ENCODE results near the gene ISLR.

Gene ISLR

DNA sequence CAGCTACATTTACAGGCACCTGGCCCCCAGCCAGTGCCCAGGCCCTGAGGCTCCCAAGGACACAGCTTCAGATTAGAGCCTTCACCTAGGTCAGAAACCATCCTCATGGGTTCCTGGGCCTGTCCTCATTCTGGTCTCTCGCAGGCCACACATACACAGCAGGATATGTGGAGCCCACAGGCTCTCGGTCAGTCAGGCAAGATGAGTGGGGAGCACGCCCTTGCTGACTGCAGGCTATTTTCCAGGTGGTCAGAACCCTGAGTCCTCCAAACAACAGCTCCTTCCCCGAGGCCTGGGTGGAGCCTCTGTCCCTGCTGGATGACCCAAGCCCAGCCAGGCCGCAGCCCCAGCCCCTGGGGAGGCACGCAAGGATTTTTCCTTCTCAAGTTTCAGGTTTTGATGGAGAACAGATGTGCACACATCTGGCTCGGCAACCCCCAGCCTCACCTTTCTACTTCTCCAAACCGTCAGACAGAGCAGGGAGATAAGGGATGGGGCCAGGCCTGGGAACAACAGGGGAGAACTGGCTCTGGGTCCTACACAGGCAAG, 27.4 kb downstream of the ISLR start:
- no peaks in the 10 kb centered on the region for H3K27me3 ChIP-seq (replicated peaks; ENCODE audit: control insufficient read depth, insufficient read depth, low read length)
- TF ChIP-seq, protein P1, sequence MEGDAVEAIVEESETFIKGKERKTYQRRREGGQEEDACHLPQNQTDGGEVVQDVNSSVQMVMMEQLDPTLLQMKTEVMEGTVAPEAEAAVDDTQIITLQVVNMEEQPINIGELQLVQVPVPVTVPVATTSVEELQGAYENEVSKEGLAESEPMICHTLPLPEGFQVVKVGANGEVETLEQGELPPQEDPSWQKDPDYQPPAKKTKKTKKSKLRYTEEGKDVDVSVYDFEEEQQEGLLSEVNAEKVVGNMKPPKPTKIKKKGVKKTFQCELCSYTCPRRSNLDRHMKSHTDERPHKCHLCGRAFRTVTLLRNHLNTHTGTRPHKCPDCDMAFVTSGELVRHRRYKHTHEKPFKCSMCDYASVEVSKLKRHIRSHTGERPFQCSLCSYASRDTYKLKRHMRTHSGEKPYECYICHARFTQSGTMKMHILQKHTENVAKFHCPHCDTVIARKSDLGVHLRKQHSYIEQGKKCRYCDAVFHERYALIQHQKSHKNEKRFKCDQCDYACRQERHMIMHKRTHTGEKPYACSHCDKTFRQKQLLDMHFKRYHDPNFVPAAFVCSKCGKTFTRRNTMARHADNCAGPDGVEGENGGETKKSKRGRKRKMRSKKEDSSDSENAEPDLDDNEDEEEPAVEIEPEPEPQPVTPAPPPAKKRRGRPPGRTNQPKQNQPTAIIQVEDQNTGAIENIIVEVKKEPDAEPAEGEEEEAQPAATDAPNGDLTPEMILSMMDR (IDR thresholded peaks at IDR 0.05; ENCODE audit: insufficient read depth, low read length, poor library complexity, severe bottlenecking) = no peak
- DNase-seq (ENCODE audit: extremely low read depth, insufficient read length) = no peak
- no peaks in the 10 kb centered on the region; the same call in 1 of the 2 replicates for H3K36me3 ChIP-seq (ENCODE audit: control insufficient read depth, insufficient read depth, low read length)
- H3K4me3 ChIP-seq (replicated peaks; ENCODE audit: low read depth, low read length) = no peak overlapping the region

DNA sequence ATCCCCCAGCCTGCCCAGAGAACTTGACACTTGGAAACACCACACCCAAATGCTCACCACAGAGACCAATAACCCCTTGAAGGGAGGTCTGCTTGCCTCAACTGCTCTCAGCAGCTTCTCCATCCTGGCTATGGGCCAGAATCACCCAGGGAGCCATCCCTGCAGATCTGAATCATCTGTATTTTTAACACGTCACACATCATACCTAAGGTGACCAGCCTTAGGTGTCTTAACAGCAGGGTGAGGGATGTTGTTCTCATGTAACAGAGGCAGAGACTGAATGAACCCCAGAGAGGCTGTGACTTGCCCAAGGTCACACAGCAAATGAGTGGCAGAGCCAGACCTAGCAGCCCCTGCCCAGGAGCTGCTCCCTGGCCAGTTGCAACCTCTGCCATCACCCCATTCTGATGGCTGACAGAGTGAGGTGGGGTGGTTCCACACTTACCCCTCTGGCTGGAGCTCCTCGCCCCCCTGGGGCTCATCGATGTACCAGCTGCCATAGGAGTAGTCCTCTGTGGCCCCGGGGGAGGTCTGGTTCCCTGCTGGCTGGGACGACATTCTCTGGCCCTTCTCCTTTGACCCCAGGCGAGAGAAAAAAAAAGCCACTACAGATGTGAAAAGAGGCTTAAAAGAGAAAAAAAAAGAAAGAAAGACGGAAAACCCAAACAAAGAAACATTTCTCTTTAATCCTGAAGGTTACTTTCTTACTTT, 28.4 kb downstream of the ISLR start:
- Histone ChIP-seq H3K27me3 (replicated peaks; ENCODE audit: control insufficient read depth, insufficient read depth, low read length) (no peaks in the 10 kb centered on the region), H3K4me3 (replicated peaks; ENCODE audit: low read depth, low read length) (no peak overlapping the region), H3K36me3 (ENCODE audit: control insufficient read depth, insufficient read depth, low read length) (no peaks in the 10 kb centered on the region; the same call in 1 of the 2 replicates)
- TF ChIP-seq, protein P1 (IDR thresholded peaks at IDR 0.05; ENCODE audit: insufficient read depth, low read length, poor library complexity, severe bottlenecking) = no peak
- no peak for DNase-seq (ENCODE audit: extremely low read depth, insufficient read length)

DNA sequence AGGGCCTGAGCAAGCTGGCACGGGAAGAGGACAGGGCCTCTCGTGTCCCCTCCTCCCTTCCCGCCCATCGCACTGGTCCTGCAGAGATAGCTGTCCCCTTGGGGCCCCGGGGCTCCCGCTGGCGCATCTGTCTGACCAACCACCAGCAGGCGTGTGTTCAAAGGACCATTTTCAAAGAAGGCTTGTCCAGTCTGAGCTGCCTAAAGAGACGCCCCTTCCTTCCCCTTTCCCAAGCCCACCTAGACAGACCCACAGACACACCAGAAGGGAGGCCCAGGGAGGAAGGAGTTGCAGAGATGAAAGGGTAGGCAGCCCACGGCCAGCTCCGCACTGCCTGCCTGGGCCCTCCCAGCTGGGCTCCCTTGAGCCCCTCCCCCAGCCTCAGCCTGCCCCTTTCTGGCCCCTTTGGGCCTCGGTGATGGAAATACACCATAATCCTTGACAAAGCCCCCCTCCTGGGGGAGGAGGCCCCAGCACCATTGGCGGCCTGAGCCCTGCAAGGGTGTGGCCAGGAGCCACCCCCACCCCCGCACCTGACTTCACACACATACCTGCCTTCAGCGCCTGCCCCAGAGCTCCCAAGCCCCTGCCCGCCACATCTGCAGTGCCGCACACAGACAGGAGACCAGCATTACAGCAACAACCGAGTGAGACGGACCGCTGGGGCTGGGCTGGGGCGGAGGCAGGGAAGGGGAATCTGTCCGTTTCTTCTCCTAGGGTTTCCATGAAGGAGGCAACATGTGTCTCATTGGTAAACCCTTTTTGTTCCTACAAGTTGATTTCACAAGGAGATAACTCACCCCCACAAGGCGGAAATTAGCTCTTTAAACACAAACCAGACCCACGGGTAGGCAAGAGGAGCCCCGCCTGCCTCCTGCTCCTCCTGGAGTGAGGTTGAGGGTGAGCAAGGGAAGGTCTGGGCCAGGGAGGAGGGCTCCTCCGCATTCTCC, 29.2 kb downstream of the ISLR start, which contains the start of gene STRA6:
Gene STRA6, minus strand, starts transcription at position 336 of the 950 bp plus-strand sequence. CDS start 520 bp downstream, outside the sequence.
- DNase-seq (ENCODE audit: extremely low read depth, insufficient read length) = no peak
- no peaks in the 10 kb centered on the region for H3K27me3 ChIP-seq (replicated peaks; ENCODE audit: control insufficient read depth, insufficient read depth, low read length)
- no peak within 1 kb of the TSS for H3K4me3 ChIP-seq (replicated peaks; ENCODE audit: low read depth, low read length)

DNA sequence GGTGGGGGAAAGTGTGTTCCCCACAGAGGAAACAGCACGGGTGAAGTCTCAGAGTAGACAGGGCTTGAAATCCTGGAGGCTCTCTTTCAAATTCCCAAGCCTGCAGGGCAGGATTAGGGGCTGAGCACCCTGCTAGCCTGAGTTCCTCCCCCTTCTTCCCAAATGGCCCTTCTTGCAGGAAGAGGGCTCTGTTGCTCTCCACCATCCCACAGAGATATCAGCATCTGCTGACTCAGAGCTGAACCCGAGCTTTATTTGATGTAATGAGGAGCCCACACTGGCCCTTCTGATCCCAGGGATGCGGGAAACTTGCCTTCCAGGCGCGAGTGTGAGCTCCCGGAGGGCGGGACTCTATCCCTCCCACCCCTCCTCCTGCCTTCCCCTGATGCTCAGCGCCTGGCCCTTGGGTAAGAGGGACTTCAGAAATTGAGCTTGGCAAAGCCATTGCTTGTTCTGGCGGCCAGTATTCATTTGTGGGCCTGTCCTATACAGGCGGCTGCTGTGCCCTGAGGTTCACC, 30.5 kb downstream of the ISLR start:
- no peak overlapping the region for H3K4me3 ChIP-seq (replicated peaks; ENCODE audit: low read depth, low read length)
- H3K36me3 ChIP-seq (ENCODE audit: control insufficient read depth, insufficient read depth, low read length) = no peaks in the 10 kb centered on the region
- H3K27me3 ChIP-seq (replicated peaks; ENCODE audit: control insufficient read depth, insufficient read depth, low read length) = no peaks in the 10 kb centered on the region
- TF ChIP-seq, protein P1 (IDR thresholded peaks at IDR 0.05; ENCODE audit: insufficient read depth, low read length, poor library complexity, severe bottlenecking) = no peak
- DNase-seq (ENCODE audit: extremely low read depth, insufficient read length) = no peak

More for the DNA sequence above, 29.2 kb downstream of the ISLR start, which contains the start of gene STRA6:
- TF ChIP-seq, protein P1 (IDR thresholded peaks at IDR 0.05; ENCODE audit: insufficient read depth, low read length, poor library complexity, severe bottlenecking) = no peak
- H3K36me3 ChIP-seq (ENCODE audit: control insufficient read depth, insufficient read depth, low read length) = no peaks in the 10 kb centered on the region

DNA sequence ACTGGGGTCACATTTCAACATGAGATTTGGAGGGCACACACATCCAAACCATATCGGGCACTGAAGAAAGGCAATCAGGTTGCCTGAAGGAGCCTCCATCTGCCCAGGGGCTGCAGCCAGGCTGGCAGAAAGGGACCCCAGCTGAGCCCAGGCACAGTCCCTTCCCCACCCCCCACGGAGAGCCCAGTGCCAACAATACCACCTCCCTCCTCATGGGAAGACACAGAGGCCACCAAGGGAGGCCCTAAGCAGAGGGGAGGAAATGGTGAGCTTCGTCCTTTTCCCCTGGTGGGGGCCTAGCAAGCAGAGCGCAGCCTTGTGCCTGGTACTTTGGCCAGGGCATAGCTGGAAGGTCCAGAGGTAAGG, 32.1 kb downstream of the ISLR start:
- no peak overlapping the region for H3K4me3 ChIP-seq (replicated peaks; ENCODE audit: low read depth, low read length)
- TF ChIP-seq, protein P1 (IDR thresholded peaks at IDR 0.05; ENCODE audit: insufficient read depth, low read length, poor library complexity, severe bottlenecking) = no peak
- DNase-seq (ENCODE audit: extremely low read depth, insufficient read length) = no peak
- no peaks in the 10 kb centered on the region for H3K27me3 ChIP-seq (replicated peaks; ENCODE audit: control insufficient read depth, insufficient read depth, low read length)
- H3K36me3 ChIP-seq (ENCODE audit: control insufficient read depth, insufficient read depth, low read length) = no peaks in the 10 kb centered on the region

All from GM06990 (cell line).